Measurements from ENCODE around the gene PROKR1.
"Not testable (repeated sequence)": the region's sequence is repeated elsewhere in the genome, so short reads cannot be mapped to it uniquely, and the experiment has no call there.

PROKR1 gene

GRCh38 chr2:68643011-68643873, at the start of gene PROKR1:
Gene PROKR1 (plus strand): TSS chr2:68643579. CDS start chr2:68645822, 2,243 bp downstream.
- DNase-seq = peak in 1 of 2 experiments; percentile 47

- DNase-seq = no peak
Observed at GRCh38 chr2:68594041-68594440, 49.3 kb upstream of the PROKR1 start.

GRCh38 chr2:68594674-68595492, 48.5 kb upstream of the PROKR1 start:
- DNase-seq = peak; percentile 8 to 28

GRCh38 chr2:68595493-68595785, 47.9 kb upstream of the PROKR1 start:
- not testable (repeated sequence) for DNase-seq

- DNase-seq = not testable (repeated sequence)
Observed at GRCh38 chr2:68600495-68600894, 42.9 kb upstream of the PROKR1 start.

- no peak for DNase-seq
Observed at GRCh38 chr2:68603059-68603458, 40.3 kb upstream of the PROKR1 start.

- no peak for DNase-seq
Observed at GRCh38 chr2:68604077-68604476, 39.3 kb upstream of the PROKR1 start.

- DNase-seq = no peak
Observed at GRCh38 chr2:68605939-68606338, 37.4 kb upstream of the PROKR1 start.

GRCh38 chr2:68606759-68607158, 36.6 kb upstream of the PROKR1 start:
- no peak for DNase-seq

GRCh38 chr2:68607837-68608236, 35.5 kb upstream of the PROKR1 start:
- DNase-seq = no peak

GRCh38 chr2:68612765-68613519, 30.4 kb upstream of the PROKR1 start:
- no peak for DNase-seq

GRCh38 chr2:68620772-68621171, 22.6 kb upstream of the PROKR1 start:
- DNase-seq = no peak

GRCh38 chr2:68623820-68624219, 19.6 kb upstream of the PROKR1 start:
- no peak for DNase-seq

- no peak for DNase-seq
Observed at GRCh38 chr2:68627615-68628014, 15.8 kb upstream of the PROKR1 start.

- DNase-seq = no peak
Observed at GRCh38 chr2:68632021-68632420, 11.4 kb upstream of the PROKR1 start.

- DNase-seq = no peak
Observed at GRCh38 chr2:68637047-68637446, 6.3 kb upstream of the PROKR1 start.

- no peak for DNase-seq
Observed at GRCh38 chr2:68643874-68644485, 601 bp downstream of the PROKR1 start.

- DNase-seq = no peak
Observed at GRCh38 chr2:68645523-68645922, 2.1 kb downstream of the PROKR1 start.

- DNase-seq = no peak
Observed at GRCh38 chr2:68646303-68646702, 2.9 kb downstream of the PROKR1 start.

- no peak for DNase-seq
Observed at GRCh38 chr2:68650645-68651044, 7.3 kb downstream of the PROKR1 start.

- no peak for DNase-seq
Observed at GRCh38 chr2:68653034-68653433, 9.7 kb downstream of the PROKR1 start.

- no peak for DNase-seq
Observed at GRCh38 chr2:68653538-68653982, 10.2 kb downstream of the PROKR1 start.

GRCh38 chr2:68658266-68658665, 14.9 kb downstream of the PROKR1 start:
- DNase-seq = no peak
